Measurements from ENCODE around the gene ZNF683.

The ZNF683 gene

DNA sequence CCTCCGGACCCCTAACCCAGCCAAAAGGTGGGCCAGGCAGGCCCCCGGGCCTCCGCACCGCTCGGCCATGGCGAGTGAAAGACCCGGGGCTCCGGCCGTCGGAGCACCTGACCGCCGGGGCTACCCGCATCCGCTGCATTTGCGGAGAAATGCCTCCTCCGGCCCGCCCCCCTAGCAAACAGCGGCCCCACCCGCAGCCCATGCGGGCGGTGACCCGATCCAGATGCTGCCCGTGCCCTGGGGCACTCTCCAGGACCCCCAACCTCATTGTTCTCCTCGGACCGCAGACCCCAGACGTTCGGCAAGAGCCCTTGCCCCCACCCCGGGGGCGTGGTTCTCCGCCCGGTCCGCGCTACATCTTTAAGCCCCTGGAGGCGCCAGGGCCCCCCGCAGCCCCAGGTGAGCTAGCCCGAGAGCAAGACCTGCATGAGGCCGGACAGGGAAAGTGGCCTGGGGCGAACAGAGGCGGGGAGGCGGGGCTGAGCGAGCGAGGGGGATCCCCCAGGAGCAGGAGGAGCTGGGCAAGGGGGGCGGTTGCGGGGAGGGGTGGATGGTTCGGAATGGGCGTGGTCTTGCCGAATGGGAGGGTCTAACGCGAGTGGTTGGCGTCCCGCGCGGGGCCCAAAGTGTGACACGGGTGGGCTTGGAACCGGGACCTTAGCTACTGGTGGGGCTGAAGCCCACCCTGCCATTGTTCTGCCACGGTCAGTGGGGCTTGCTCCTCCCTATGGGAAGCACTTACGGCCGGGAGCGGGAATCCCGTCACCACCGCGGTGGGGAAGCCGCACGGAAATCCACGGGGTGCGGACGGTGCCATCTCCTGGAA lies 12.4 kb downstream of the ZNF683 start:
- TF ChIP-seq, protein P1, sequence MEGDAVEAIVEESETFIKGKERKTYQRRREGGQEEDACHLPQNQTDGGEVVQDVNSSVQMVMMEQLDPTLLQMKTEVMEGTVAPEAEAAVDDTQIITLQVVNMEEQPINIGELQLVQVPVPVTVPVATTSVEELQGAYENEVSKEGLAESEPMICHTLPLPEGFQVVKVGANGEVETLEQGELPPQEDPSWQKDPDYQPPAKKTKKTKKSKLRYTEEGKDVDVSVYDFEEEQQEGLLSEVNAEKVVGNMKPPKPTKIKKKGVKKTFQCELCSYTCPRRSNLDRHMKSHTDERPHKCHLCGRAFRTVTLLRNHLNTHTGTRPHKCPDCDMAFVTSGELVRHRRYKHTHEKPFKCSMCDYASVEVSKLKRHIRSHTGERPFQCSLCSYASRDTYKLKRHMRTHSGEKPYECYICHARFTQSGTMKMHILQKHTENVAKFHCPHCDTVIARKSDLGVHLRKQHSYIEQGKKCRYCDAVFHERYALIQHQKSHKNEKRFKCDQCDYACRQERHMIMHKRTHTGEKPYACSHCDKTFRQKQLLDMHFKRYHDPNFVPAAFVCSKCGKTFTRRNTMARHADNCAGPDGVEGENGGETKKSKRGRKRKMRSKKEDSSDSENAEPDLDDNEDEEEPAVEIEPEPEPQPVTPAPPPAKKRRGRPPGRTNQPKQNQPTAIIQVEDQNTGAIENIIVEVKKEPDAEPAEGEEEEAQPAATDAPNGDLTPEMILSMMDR (IDR thresholded peaks at IDR 0.05; ENCODE audit: control insufficient read depth, insufficient read depth, low read depth, low read length, missing control alignments) = no peak
- no peak for DNase-seq (ENCODE audit: low read depth)
- H3K4me3 ChIP-seq (ENCODE audit: control insufficient read depth, low read depth, low read length) = no peak overlapping the region

DNA sequence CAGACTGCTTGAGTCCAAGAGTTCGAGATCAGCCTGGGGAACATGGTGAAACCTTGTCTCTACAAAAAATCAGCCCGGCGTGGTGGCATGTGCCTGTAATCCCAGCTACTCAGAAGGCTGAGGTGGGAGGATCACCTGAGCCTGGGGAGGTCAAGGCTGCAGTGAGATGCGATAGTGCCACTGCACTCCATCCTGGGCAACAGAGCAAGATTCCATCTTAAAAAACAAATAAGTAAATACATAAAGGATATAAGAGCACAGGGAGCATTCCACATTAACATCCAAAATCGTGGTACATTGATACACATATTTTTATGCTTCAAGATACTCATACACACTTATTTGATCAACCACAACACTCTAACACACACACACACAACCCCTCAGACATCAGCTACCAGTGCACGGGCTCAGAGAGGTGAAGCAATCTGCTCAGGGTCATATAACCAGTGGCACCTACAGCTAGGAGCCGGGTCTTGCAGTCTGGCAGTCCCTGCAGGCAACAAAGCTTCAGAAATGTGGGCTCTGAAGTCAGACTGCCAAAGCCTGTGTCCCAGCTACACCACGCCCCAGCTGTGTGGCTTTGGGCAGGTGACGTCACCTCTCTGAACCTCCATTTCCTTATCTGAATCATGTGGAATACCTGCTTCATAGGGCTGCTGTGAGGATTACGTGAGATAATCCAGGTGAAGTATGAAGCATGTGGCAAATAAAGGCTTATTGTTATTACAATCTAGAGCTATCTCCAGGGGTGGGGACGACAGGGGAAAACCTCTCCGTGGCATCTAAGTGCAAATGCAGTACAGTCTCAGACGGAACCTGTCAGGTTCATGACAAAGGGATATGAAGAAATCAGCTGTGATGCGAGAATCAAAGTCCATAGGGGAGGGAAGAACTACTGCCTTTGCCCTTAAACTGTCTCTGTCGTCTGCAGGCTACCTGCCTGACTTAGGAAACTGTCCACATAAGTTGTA lies 13.9 kb downstream of the ZNF683 start:
- DNase-seq (ENCODE audit: low read depth) = no peak
- no peak overlapping the region for H3K4me3 ChIP-seq (ENCODE audit: control insufficient read depth, low read depth, low read length)

DNA sequence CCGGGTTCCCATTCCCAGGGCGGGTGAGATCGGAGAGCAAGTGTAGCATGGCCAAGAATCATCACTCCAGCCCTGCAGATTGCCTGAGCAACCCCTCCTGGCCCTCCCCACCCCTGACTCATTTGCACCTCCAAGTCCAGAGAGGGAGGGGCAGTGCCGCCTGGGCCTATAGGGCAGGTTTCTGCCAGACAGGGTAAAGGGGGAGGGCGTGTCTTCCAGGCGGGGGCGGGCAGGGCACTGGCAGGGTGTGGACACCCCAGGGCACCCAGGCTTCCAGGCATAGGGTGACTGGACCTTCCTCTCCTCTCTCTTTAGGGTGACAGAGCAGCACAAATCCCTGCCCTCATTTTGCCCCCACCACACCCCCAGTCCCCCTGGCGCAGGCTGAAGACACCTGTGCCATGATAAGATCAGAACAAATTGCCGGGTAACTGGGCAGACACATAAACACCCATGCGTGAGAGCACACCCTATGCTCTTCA lies 15.4 kb downstream of the ZNF683 start:
- DNase-seq (ENCODE audit: low read depth) = no peak
- no peak overlapping the region for H3K4me3 ChIP-seq (ENCODE audit: control insufficient read depth, low read depth, low read length)

More for the DNA sequence above, 13.9 kb downstream of the ZNF683 start:
- TF ChIP-seq, protein P1 (IDR thresholded peaks at IDR 0.05; ENCODE audit: control insufficient read depth, insufficient read depth, low read depth, low read length, missing control alignments) = no peak

DNA sequence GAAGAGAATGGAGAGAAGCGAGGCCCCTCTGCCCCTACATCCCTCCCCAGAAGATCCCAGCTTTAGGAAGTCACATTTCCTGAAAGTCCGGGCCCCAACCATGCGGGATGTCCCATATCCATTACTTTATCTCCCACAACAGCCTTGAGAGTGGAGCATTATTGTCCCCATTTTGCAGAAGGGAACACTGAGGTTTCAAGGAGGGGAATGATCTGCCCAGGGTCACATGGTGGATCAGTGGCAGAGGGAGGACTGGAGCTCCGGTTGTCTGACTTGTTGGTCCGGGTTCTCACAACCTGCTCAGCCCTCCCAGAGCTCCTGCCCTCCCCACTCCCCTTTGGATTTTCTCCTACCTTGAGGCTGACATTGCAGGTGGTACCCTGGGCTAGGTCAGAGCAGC lies 16.4 kb downstream of the ZNF683 start:
- DNase-seq (ENCODE audit: low read depth) = no peak
- TF ChIP-seq, protein P1 (IDR thresholded peaks at IDR 0.05; ENCODE audit: control insufficient read depth, insufficient read depth, low read depth, low read length, missing control alignments) = no peak
- no peak overlapping the region for H3K4me3 ChIP-seq (ENCODE audit: control insufficient read depth, low read depth, low read length)

More for the DNA sequence above, 15.4 kb downstream of the ZNF683 start:
- TF ChIP-seq, protein P1 (IDR thresholded peaks at IDR 0.05; ENCODE audit: control insufficient read depth, insufficient read depth, low read depth, low read length, missing control alignments) = no peak

DNA sequence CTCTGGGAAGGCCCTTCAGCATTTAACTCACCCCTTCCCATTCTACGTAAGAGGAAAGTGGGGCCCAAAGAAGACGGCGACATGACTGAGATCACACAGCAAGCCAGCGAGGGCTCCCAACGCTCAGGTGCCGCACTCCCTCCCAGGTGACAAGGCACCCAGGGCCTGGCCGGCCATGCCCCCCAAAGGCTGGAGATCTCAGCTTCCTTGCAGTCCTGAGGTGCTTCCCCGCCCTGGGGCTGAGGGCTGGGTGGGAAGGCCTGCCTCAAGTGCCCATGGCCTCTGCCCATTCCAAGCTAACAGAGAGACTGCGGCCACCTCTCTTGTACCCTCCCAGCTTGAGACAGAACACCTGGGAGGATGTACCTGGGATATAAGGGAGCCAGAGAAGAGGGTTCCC lies 17.6 kb downstream of the ZNF683 start:
- TF ChIP-seq, protein P1 (IDR thresholded peaks at IDR 0.05; ENCODE audit: control insufficient read depth, insufficient read depth, low read depth, low read length, missing control alignments) = no peak
- no peak overlapping the region for H3K4me3 ChIP-seq (ENCODE audit: control insufficient read depth, low read depth, low read length)
- no peak for DNase-seq (ENCODE audit: low read depth)

All from AG09309 (cell line).